Measurements from ENCODE around the gene PXN.

GRCh38 chr12:120169946-120170345, 95.6 kb downstream of the PXN start:
- no peak for TF ChIP-seq CTCF (IDR thresholded peaks at IDR 0.05)
- no peak for TF ChIP-seq POLR2A (IDR thresholded peaks at IDR 0.05)
